ES-I3 (cell line): ENCODE results near the gene CORIN.

Experiments
- H3K36me3 ChIP-seq: 2 replicates; pipeline ENCODE4 v1.6.1; 2013; ENCODE audit warnings: mild to moderate bottlenecking, low read length, control low read depth, moderate library complexity; ENCODE audit not compliant: insufficient read depth
- H3K4me1 ChIP-seq: 2 replicates; pipeline ENCODE4 v1.6.1; 2013; ENCODE audit warnings: mild to moderate bottlenecking, control low read depth, low read length; ENCODE audit not compliant: insufficient read depth
- H3K9ac ChIP-seq: 2 replicates; pipeline ENCODE4 v1.6.1; 2013; ENCODE audit warnings: low read depth, mild to moderate bottlenecking, low read length, moderate library complexity
- H3K9me3 ChIP-seq: 2 replicates; pipeline ENCODE4 v1.6.1; 2013; ENCODE audit warnings: mild to moderate bottlenecking, low read length, moderate library complexity; ENCODE audit not compliant: control insufficient read depth, insufficient read depth

Gene CORIN

GRCh38 chr4:47849466-47849865 is 11.6 kb upstream of the CORIN start:
- no peak overlapping the region for H3K9ac ChIP-seq
- H3K36me3 ChIP-seq: no peaks in the 10 kb centered on the region; the same call in none of the 2 replicates
- no peaks in the 10 kb centered on the region for H3K4me1 ChIP-seq
- no peaks in the 10 kb centered on the region; the same call in 1 of the 2 replicates for H3K9me3 ChIP-seq

GRCh38 chr4:47848041-47848440 is 10.2 kb upstream of the CORIN start:
- no peaks in the 10 kb centered on the region; the same call in none of the 2 replicates for H3K36me3 ChIP-seq
- no peaks in the 10 kb centered on the region; the same call in 1 of the 2 replicates for H3K9me3 ChIP-seq
- H3K9ac ChIP-seq: no peak overlapping the region
- H3K4me1 ChIP-seq: no peaks in the 10 kb centered on the region

- Histone ChIP-seq H3K4me1 (no peaks in the 10 kb centered on the region), H3K9me3 (no peaks in the 10 kb centered on the region; the same call in 1 of the 2 replicates), H3K36me3 (no peaks in the 10 kb centered on the region; the same call in none of the 2 replicates), H3K9ac (no peak overlapping the region)
These were observed 5.1 kb upstream of the CORIN start for GRCh38 chr4:47842985-47843384.

- H3K4me1 ChIP-seq: peaks cover 8% of the 10 kb centered on the region; the same call in 1 of the 2 replicates
- no peaks in the 10 kb centered on the region for H3K9me3 ChIP-seq
- no peaks in the 10 kb centered on the region; the same call in none of the 2 replicates for H3K36me3 ChIP-seq
- no peak overlapping the region for H3K9ac ChIP-seq
These were observed 2.4 kb upstream of the CORIN start for GRCh38 chr4:47840291-47840690.

GRCh38 chr4:47839259-47839658 is 1.4 kb upstream of the CORIN start:
- no peaks in the 10 kb centered on the region; the same call in 1 of the 2 replicates for H3K36me3 ChIP-seq
- H3K4me1 ChIP-seq: peaks cover 9% of the 10 kb centered on the region; the same call in 1 of the 2 replicates
- no peak overlapping the region for H3K9ac ChIP-seq
- no peaks in the 10 kb centered on the region for H3K9me3 ChIP-seq

GRCh38 chr4:47838445-47838844 is 578 bp upstream of the CORIN start:
- no peak overlapping the region; the same call in 1 of the 2 replicates for H3K9ac ChIP-seq
- no peaks in the 10 kb centered on the region for H3K36me3 ChIP-seq
- H3K9me3 ChIP-seq: no peaks in the 10 kb centered on the region
- H3K4me1 ChIP-seq: peaks cover 9% of the 10 kb centered on the region; the same call in 1 of the 2 replicates

GRCh38 chr4:47837094-47837907 is 566 bp downstream of the CORIN start:
- Histone ChIP-seq H3K9ac (peak overlapping the region; percentile 58), H3K4me1 (peaks cover 9% of the 10 kb centered on the region; the same call in 1 of the 2 replicates), H3K9me3 (no peaks in the 10 kb centered on the region), H3K36me3 (no peaks in the 10 kb centered on the region)

- Histone ChIP-seq H3K36me3 (no peaks in the 10 kb centered on the region), H3K9ac (peak overlapping the region; percentile 58; the same call in 1 of the 2 replicates), H3K9me3 (no peaks in the 10 kb centered on the region), H3K4me1 (peaks cover 9% of the 10 kb centered on the region; the same call in 1 of the 2 replicates)
These were observed 1.2 kb downstream of the CORIN start for GRCh38 chr4:47836641-47837093.

- Histone ChIP-seq H3K9ac (no peak overlapping the region), H3K36me3 (no peaks in the 10 kb centered on the region), H3K4me1 (peaks cover 9% of the 10 kb centered on the region; the same call in 1 of the 2 replicates), H3K9me3 (no peaks in the 10 kb centered on the region)
These were observed 2.4 kb downstream of the CORIN start for GRCh38 chr4:47835494-47835893.

- H3K36me3 ChIP-seq: no peaks in the 10 kb centered on the region
- peaks cover 9% of the 10 kb centered on the region; the same call in 1 of the 2 replicates for H3K4me1 ChIP-seq
- H3K9me3 ChIP-seq: no peaks in the 10 kb centered on the region
- no peak overlapping the region for H3K9ac ChIP-seq
These were observed 6.7 kb downstream of the CORIN start for GRCh38 chr4:47831026-47831679.

- H3K9ac ChIP-seq: no peak overlapping the region
- H3K4me1 ChIP-seq: peaks cover 3% of the 10 kb centered on the region; the same call in 1 of the 2 replicates
- H3K9me3 ChIP-seq: no peaks in the 10 kb centered on the region
- no peaks in the 10 kb centered on the region for H3K36me3 ChIP-seq
These were observed 7.4 kb downstream of the CORIN start for GRCh38 chr4:47830265-47831025.

GRCh38 chr4:47829438-47829837 is 8.4 kb downstream of the CORIN start:
- no peaks in the 10 kb centered on the region for H3K4me1 ChIP-seq
- H3K9me3 ChIP-seq: no peaks in the 10 kb centered on the region
- H3K36me3 ChIP-seq: no peaks in the 10 kb centered on the region
- H3K9ac ChIP-seq: no peak overlapping the region

- Histone ChIP-seq H3K4me1 (no peaks in the 10 kb centered on the region), H3K9me3 (no peaks in the 10 kb centered on the region), H3K36me3 (no peaks in the 10 kb centered on the region), H3K9ac (no peak overlapping the region)
These were observed 10.4 kb downstream of the CORIN start for GRCh38 chr4:47827343-47828047.
